Measurements from ENCODE around the gene WAC.
"Not testable (repeated sequence)": the region's sequence is repeated elsewhere in the genome, so short reads cannot be mapped to it uniquely, and the experiment has no call there.

The WAC gene

DNA sequence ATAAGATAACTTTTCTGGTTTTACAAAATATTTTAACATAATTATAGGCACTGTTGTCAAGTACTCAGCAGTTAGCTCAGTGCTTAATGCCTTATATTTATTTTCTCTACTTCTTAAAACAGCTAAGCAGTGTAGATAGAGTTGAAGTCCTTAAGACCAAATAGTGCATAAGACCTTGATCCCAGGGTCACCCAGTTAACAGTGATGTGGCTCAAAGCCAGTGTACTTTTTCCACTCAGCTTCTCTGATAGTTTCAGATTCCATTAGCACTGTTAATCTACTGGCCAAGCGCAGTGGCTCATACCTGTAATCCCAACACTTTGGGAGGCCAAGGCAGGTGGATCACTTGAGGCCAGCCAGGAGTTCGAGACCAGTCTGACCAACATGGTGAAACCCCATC, 83.6 kb downstream of the WAC start:
- no peak for DNase-seq (ENCODE audit: low spot score)

DNA sequence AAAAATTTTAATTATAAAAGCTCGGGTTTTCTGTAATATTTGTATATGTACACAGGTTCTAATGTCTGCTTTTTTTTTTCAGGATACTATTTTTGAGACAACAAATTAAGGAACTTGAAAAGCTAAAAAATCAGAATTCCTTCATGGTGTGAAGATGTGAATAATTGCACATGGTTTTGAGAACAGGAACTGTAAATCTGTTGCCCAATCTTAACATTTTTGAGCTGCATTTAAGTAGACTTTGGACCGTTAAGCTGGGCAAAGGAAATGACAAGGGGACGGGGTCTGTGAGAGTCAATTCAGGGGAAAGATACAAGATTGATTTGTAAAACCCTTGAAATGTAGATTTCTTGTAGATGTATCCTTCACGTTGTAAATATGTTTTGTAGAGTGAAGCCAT, 86.5 kb downstream of the WAC start:
- DNase-seq (ENCODE audit: low spot score): no peak

DNA sequence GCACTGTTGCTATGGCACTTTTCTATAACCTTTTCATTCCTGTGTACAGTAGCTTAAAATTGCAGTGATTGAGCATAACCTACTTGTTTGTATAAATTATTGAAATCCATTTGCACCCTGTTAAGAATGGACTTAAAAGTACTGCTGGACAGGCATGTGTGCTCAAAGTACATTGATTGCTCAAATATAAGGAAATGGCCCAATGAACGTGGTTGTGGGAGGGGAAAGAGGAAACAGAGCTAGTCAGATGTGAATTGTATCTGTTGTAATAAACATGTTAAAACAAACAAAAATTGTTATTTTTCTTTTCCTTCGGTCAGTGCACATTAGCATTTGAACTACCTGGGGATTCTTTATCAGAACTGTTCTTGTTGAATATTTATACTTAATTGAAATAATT, 87.3 kb downstream of the WAC start:
- DNase-seq (ENCODE audit: low spot score): no peak

DNA sequence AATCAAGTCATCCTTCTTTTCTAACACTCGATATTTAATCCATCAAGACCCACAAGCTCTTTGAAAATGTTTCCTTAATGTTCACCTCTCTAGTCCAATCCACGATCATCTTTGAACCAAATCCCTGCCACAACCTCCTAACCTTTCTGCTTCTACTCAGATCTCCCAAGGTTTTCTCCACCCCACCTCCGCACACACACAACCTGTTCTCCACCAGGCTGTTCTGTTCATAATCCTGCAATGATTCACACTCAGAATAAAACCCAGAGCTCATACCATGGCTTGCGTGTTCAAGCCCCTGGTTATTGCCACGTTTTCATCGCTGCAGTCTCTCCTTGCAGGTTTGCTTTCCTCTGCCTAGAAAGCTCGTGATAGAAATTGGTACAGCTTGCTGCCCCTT, 90.6 kb downstream of the WAC start:
- DNase-seq (ENCODE audit: low spot score): no peak

DNA sequence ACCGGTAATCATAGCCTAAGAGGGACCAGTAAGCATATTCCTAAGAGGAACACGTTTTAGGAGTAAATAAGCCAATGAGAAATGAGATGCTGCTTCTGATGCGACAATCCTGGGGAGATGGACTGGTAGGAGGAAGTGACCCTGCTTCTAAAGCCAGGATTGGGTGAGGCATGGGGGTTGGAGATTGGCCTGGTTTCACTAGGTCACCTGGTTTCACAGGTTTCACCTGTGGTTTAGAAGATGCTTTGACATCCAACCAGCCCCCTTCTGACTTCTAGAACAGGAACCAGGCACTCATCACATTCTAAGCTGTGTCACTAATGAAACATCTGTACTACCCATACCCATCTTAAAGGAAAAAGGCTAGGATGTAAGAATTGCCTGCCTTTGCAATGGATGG, 91.4 kb downstream of the WAC start:
- no peak for DNase-seq (ENCODE audit: low spot score)

DNA sequence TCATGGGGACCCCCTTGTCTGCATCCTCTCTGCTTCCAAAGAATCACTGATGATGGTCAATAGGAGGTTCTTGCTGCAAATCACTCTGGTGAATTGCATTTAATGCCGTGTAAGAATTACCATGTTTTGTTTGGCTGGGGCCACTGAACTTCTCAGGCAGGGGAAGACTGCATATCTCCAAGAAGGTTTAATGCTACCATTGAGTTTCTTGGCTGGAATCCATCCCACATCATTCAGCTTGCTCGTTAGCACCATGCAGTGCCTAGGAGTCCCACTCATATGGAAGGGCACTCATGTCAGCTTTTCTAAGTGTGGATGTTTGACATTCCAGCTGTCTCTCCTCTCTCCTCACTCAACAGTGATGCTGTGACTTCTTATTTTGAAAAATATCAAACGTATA, 94.2 kb downstream of the WAC start:
- DNase-seq (ENCODE audit: low spot score): no peak

DNA sequence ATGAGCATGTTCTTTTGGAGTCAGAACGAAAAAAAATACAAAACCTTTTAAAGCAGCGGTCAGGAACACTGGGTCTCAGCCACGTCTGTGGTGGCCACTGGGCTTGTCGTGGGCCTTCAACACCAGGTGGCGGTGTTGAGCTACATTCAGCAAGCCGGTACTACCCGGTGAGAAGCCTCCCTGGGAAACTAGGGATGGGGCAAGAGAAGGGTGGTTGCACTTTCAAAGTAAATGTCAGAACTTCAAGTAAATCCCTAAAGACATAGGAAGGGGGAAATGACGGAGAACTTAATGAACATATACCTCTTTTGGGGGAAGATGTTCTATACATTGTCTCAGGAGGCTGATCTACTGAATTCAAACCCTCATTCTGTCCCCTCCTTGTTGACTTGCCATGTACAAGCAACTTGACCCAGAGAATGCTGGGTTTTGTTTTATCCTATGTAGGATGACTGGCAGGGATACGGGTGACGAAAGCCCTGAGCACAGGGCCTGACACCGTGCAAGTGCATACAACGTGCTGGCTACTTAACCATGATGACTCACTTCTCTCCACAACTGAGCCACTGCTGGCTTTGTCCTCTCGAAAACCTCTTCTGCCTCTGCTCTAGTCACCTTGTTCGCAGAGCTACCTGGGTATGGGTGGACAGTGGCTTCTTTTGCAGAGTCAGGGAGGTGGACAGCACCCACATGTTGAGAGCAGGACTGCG, 95.4 kb downstream of the WAC start:
- peak; percentile 60 for DNase-seq (ENCODE audit: low spot score)

DNA sequence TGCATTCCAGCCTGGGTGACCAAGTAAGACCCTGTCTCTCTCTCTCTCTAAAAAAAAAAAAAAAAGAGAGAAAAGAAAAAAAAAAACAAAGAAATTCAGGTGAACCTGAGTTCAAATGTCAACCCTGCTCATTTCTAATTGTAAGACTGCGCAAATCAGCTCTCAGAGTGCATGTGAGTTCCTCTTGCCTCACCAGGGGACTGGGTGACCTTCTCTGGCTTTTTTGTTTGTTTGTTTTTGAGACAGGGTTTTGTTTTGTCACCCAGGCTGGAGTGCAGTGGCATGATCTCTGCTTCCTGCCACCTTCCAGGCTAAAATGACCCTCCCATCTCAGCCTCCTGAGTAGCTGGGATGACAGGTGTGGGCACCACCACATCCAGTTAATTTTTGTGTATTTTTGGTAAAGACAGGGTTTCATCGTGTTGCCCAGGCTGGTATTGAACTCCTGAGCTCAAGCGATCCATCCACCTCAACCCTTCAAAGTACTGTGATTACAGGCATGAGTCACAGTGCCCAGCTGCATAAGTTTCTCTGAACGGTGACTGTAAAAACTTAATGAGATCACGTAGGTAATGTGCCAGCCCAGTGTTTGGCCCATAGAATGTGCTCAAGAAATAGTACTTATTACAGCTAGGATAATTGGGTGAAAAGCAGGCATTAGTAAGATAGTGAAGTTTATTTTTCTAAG, 99.1 kb downstream of the WAC start:
- DNase-seq (ENCODE audit: low spot score): no peak

DNA sequence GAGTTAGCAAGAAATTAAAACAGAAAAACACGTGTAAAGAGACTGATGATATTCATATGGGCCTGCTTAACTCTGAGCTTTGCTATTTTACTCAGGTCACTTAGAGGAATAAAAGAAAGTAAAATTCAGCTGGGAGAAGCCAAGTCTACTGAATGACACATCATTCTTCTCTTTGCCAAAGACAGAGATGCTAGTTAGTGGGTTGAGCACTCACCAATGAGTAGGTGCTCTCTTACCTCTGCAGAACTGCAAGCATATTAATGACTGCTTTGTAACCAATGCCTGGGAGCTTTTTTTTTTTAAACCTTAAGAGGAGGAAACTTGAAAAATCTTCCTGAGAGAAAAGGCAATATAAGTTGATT, 99.6 kb downstream of the WAC start:
- no peak for DNase-seq (ENCODE audit: low spot score)

DNA sequence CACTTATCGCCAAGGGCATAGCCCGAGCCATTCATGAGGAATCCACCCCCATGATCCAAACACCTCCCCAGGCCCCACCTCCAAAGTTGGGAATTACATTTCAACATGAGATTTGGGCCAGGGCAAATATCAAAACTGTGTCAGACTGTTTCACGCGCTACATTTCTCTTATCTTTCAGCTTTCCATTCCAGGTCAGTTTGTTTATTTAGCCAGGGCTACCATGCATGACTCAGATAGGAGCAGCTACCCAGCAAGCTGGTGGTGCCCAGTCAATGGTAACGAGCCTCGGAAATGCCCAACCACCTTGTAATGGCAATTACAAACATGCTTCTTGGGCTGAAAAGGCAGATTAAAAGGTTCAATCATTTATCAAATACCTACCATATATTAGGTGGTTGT, 100.8 kb downstream of the WAC start:
- DNase-seq (ENCODE audit: low spot score): no peak

DNA sequence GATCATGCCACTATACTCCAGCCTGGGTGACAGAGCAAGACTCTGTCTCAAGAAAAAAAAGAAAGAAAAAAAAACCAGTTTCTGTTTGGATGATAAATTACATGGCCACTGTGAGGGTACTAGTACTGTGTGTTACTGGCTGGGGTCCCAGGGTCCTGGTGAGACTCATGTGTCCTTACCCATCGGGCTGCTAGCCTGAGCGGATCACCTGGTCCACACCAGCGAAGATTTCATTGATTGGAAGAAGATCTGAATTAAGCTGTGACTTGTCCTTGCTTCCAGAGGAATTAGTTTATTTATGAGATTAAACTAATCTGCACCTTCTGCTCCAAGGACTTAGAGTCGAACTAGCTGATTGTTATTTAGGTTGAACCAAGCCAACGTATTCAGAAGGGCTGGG, 104.4 kb downstream of the WAC start:
- no peak for DNase-seq (ENCODE audit: low spot score)

DNA sequence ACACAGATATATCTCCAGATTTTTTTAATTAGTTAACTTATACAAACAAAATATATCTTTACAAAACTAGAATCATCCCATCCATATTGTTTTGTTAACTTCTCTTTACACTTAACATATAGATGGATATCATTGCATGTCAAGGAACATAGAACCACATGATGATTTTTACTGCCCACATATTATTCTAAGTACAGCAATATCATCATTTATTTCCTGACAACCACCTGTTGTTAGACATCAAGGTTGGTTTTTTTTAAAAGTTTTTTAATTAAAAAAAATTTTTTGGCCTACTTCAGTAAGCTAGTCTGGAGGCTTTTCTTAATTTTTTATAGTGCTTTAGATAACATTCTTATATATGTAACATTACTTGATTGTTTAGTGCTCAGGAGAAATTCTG, 105.5 kb downstream of the WAC start:
- DNase-seq (ENCODE audit: low spot score): no peak

DNA sequence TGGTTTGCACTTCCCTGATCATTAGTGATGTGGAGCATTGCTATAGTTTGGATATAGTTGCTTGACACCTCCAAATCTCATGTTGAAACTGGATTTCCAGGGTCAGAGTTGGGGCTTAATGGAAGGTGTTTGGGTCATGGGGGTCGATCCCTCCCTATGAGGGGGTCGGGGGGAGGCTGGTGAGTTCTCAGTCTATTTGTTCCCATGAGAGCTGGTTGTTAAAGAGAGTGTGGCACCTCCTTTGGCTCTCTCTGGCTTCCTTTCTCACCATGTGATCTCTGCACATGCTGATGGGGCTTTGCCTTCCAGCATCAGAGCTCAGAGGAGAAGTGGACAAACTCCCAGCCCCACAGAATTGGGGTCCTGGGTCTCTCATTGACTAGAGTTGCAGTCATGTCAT, 107.6 kb downstream of the WAC start:
- DNase-seq (ENCODE audit: low spot score): no peak

DNA sequence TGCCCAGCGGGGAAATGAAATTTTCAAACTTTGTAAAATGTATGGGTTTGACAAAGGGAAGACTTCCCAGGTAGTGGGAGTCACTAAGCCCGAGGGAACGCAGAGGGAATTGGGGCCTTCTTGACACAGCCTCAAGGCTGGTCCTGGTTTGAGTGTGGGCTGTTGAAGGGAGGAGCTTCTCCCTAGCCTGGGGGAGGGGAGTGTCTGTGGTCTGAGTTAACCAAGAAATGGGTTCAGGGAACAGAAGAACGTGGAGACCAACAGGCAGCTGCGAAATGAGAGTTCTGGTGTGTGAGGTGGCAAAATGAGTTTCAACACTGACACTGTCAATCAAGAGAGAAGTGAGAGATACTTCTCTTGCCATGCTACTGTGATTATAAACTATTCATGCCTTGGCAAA, 111.7 kb downstream of the WAC start:
- DNase-seq (ENCODE audit: low spot score): no peak

DNA sequence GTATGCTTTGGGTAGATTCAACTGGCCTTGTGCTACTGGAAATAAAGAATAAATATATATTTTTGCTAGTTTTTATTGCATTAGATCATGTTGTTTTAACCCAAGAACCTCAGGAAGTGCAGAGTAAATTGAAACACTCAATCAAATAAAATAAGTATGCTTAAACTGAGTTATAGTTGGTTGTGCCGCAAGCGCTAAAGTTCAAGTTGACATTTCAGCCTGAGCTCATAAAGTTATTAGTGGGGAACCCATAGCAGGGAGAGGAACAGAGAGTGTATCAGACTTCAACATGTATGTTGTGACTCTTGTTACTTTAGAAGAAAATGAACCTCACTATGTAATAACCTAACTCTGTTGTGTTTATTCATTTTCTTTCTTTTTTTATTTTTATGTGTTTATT, 119.2 kb downstream of the WAC start:
- no peak for DNase-seq (ENCODE audit: low spot score)

DNA sequence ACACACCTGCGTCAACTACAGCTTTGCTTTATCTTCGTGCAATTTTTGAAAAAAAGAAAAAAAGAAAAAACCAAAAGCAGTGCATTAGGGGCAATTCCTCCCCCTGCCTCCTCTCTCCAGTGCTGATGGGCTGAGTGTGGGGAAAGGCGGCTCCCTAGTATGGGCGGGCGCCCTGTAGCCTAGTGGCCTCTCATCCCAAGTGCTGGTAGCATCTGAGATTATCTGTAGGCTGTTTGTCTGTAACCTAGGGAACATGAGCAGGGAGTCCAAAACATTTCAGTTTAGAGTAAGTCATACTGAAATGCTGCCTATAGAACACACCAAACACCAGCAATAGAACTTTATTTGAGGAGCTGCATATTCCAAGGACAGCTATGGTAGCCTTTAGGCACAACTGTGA, 119.8 kb downstream of the WAC start:
- DNase-seq (ENCODE audit: low spot score): no peak

DNA sequence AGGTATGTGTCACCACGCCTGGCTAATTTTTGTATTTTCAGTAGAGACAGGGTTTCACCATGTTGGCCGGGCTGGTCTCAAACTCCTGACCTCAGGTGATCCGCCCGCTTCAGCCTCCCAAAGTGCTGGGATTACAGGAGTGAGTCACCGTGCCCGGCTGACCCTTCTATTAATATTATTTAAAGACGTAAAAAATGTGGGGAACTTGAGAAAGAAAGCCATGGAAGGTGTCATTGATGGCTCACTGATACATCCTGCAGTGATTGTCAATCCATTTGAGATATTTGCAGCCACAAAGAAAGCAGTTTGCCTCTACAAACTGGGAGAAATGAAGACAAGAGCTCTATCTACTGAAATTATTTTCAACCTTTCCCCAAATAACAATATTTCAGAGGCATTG, 125.9 kb downstream of the WAC start:
- DNase-seq (ENCODE audit: low spot score): not testable (repeated sequence)

DNA sequence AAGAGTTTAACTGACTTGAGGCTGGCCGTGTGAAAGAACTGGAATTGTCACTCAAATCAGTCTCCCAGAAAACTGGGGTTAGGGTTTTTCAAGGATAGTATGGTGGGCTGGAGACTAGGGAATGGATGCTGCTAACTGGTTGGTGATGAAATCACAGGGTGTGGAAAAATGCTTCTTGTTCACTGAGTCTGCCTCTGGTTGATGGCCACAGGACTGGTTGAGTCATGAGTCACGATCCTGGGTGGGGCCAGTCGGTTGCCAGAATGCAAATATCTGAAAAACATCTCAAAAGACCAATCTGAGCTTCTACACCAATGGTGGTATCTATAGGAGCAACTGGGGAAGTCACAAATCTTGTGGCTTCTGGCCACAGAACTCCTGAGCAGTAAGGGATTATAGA, 128.1 kb downstream of the WAC start:
- DNase-seq (ENCODE audit: low spot score): no peak

DNA sequence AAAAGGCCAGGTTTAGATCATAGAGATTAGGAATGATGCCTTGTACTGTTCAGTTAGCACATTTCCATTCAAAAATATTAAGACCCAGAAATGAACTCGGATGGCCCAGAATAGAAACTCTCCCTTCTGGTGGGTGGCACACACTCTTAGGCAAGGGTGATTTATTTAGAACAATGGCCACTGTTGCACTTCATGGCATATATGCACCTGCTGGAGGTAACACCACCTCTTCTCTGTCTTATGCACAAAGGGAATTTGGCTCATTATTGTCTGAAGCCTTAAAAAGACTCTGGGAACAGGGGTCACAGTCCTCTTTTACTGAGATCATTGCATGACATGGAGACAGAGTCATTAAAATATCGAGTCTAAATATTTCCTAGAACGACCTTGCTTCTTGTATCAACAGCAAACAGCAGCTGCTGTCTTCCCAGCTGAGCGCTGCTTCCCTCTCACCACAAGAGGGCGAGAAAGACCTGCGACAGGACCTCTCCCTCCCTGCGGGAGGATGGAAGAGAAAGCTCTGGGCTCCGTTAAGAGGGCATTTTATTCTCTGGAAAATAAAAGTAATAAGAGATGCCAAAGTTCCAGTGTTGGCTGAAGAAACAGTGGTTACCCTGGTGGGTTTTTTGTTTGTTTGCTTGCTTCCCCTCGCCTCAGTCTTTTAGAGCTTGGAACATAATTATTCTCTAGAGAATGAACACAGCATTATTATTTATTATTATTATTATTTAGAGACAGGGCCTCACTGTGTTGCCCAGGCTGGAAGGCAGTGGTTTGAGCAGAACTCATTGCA, 130.9 kb downstream of the WAC start:
- DNase-seq (ENCODE audit: low spot score): peak; percentile 73

DNA sequence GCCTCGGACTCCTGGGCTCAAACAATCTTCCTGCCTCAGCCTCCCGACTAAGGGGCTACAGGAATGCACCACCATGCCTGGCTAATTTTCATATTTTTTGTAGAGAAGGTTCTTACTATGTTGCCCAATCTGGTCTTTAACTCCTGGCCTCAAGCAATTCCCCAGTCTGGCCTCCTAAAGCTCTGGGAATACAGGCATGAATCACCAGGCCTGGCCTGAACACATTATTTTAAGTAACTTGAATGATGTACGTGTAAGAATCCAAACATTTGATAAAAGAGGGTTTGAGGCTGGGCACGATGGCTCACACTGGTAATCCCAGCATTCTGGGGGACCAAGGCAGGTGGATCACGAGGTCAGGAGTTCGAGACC, 131.4 kb downstream of the WAC start:
- no peak for DNase-seq (ENCODE audit: low spot score)

DNA sequence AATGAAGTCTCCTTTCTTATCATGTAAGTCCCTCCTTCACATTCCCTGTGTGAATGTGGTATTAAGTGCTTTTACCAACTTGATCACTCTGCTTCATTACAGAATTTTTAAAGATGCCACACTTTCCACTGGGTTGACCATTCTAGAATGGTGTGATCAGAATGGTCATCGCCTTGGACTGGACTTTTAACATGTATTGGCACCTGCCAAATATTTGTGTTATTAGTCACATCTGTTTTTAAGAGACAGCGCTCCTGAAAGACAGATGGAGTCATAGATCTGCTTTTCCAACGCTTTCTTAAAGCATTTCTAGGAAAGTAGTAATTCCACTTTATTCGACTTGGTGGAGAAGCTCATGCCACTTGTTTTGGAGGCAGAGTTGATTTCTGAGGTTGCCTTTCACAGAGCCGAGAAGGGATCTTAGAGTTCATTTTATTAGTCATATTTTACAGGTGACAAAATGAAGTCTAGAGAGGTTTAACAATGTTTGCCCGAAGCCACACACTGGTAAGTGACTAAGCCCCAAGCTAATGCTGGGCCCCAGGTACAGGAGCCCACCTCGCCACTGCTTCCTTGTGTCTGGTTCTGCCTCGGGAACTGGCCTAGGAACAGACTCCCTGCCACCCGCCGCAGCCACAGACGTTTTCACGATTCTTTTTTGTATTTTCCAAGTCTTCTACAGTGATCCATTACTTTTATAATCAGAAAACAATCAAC, 134.0 kb downstream of the WAC start:
- DNase-seq (ENCODE audit: low spot score): no peak

DNA sequence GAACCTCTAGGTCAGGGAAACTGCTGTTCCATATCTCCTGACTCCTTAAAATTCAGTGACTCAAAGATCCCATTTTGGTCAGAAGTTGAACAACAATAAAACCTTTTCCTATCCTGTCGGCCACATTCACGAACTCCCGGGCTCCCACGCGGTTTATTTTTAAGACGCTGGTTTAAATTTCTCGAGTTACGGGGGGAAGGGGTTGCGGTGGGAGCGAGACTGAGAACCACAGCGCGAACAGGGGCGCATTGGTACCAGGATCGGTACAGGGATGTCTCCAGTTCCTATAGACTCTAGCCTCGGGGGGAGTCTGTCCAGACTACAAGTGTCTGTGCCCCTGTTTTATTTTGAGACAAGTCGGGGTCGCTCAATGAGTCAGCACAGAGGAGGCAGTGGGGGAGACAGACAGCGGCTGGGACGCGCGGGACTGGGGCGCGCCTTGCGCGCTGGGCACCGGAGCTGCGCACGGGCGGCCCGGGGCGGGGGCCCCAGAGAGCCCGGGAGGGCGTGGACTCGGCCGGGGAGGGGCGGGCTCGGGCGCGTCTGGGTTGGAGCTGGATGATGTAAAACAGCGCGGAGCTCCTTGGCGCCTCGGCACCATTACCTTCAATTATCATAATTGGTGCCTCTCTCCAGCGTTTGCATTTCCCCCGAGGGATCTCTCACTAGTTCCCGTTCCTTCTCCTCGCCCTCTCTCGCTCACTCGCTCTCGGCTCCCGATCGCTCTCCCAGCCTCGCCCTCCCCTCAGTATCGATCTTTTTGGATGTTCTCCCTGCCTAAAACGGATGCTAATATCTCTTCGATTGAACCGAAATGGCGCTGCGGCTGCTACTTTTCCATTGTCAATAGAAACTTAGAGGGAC, 135.7 kb downstream of the WAC start:
- no peak for DNase-seq (ENCODE audit: low spot score)

Measured in CD4-positive, alpha-beta T cell treated with Interleukin-15 for 4 hours (primary cell).